Activated T-cell treated with anti-CD3 and anti-CD28 coated beads for 1 hour (primary cell): Measurements from ENCODE around the gene WWC1.
A peak's percentile ranks its signal among the peaks of the same experiment; 100 is the strongest.

Experiments
- DNase-seq: peaks from one replicate; pipeline ENCODE4 v3.0.0-alpha.2; 2020; ENCODE audit warnings: low read depth

Gene WWC1

GRCh38 chr5:168291342-168291963, at the start of gene WWC1:
TSS of gene WWC1 (plus strand) at chr5:168291645. CDS start at chr5:168292153, 508 bp downstream.
- DNase-seq, result peak; percentile 23

GRCh38 chr5:168244838-168245559, 46.4 kb upstream of the WWC1 start:
- DNase-seq, result no peak

DNA sequence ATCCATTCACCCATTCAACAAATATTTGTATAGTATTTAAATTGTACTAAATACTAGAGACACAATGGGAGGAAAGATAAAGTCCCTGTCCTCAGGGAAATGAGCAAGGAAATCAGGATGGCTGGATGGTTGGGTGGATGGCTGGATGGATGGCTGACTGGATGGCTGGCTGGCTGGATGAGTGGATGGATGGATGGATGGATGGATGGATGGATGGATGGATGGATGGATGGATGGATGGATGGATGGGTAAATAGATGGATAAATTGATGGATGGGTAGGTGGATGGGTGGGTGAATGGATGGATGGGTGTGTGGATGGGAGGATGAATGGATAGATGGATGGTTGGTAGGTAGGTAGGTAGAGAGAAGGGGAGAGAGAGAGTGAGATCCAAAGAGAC, 41.5 kb upstream of the WWC1 start:
- DNase-seq, result no peak

- no peak for DNase-seq
Observed at GRCh38 chr5:168251259-168251658, 40.2 kb upstream of the WWC1 start.

- DNase-seq, result no peak
Observed at GRCh38 chr5:168254013-168254693, 37.3 kb upstream of the WWC1 start.

- no peak for DNase-seq
Observed at GRCh38 chr5:168260353-168261226, 30.9 kb upstream of the WWC1 start.

DNA sequence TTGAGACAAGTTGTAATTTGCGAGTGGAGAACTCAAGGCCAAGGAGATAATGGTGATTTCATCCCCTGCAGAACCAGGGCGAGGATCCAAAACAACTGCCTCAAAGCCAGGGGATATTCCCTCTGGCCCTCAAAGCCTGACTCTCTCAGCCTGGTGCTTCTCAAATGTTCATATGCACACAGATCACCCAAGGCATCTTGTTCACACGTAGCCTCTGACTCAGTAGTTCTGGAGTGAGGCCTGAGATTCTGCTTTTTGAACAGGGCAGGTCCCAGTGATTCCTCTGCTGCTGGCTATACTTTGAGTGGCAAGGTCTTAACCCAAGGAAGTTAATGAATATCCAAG, 30.2 kb upstream of the WWC1 start:
- DNase-seq, result no peak

DNA sequence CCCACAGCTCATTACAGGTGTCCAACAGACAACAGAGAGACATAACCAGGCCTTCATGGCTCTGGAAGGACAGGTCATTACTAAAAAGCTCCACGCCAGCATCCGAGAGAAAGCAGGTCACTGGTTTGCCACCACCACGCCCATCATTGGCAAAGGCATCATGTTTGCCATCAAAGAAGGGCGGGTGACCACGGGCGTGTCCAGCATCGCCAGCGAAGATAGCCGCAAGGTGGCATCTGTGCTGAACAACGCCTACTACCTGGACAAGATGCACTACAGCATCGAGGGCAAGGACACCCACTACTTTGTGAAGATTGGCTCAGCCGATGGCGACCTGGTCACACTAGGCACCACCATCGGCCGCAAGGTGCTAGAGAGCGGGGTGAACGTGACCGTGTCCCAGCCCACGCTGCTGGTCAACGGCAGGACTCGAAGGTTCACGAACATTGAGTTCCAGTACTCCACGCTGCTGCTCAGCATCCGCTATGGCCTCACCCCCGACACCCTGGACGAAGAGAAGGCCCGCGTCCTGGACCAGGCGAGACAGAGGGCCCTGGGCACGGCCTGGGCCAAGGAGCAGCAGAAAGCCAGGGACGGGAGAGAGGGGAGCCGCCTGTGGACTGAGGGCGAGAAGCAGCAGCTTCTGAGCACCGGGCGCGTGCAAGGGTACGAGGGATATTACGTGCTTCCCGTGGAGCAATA, 29.3 kb upstream of the WWC1 start:
- DNase-seq, result no peak

- no peak for DNase-seq
Observed at GRCh38 chr5:168263121-168263520, 28.3 kb upstream of the WWC1 start.

DNA sequence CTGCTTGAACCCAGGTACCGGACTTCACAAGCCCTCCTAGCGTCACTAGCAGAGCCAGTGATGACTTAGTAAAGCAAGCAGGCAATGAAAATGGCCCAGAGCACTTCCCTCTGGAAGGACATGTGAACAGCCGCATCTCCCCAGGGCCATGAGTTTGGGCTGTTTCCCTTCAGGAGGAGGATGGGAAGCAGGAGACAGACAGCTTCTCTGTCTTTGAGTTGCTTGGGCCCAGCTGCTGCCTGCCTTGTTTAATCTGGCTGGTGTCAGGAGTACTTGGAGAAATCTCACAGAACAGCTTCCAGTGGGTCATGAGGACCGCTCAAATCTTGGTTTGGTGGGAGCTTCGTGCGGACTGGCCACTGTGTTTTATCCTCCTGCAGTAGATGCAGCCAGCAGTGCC, 25.4 kb upstream of the WWC1 start:
- DNase-seq, result no peak

- DNase-seq, result peak; percentile 54
Observed at GRCh38 chr5:168268949-168269936, 22.2 kb upstream of the WWC1 start.

- no peak for DNase-seq
Observed at GRCh38 chr5:168269937-168270330, 21.5 kb upstream of the WWC1 start.

GRCh38 chr5:168270476-168270875, 21.0 kb upstream of the WWC1 start:
- DNase-seq, result no peak

- no peak for DNase-seq
Observed at GRCh38 chr5:168273056-168273980, 18.1 kb upstream of the WWC1 start.

DNA sequence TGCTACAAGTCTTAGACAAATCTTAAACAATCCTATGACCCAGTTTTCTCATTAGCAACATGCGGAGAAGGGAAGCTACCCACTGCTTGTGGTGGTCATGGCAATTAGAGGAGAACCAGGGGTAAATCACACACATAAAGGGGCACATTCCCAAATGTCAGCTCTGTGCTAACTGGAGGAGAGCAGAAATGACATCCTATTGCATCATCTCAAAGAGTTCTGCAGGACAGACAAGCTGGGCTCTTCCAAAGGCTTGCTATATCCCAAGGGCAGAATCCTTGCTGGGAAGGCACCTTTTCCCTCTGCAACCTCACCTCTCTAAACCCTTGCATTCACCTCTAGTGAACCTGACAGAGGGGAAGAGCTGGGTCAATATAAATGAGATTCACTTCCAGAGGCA, 17.0 kb upstream of the WWC1 start:
- DNase-seq, result no peak

DNA sequence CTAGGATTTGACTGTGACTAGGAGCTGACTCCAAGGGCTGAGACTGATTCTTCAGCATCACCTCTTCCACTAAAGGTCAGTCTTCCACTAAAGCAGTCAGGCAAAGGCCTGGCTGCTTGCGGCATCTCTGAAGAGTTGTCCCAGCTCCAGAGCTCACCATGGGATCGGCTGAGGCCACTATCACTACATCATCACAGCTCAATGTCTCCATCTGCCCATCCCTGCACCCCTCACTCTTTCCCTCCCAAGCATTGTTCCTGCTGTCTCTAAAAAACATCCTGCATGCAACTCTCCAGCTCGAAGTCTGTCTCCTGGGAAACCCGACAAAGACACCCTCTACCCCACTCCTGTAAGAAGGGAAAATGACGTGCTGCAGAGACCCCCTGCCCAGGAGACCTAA, 15.5 kb upstream of the WWC1 start:
- DNase-seq, result no peak

DNA sequence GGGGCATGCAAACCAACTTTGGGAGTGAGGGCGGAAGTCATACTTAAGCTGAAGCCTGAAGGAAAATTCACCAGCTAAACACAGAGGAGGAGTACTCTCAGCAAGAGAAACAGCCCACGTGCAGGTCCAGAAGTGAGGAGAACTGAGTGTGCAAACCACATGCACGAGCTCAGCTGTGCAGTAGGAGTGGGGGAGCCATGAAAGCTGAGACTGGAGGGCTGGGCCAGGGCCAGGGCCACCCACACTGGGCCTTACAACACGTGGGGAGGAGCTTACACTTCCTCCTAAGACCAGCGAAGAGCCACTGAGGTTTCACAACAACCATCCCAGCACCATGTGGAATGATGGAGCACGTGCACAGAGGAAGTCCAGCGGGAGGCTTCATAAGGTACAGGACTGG, 9.3 kb upstream of the WWC1 start:
- DNase-seq, result no peak

DNA sequence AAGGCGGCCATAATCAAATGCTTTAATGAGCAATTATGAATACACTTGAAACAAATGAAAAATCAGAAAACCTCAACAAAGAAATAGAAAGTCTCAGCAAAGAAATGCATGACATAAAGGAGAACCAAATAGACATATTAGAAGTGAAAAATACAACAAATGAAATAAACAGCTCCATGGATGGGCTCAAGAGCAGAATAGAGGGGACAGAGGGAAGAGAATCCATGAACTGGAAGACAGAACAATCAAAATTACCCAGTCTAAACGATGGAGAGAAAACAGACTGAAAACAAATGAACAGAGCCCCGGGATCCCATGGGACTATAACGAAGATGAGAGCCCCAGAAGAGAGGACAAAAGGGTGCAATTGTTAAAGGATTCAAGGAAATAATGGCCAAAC, 6.6 kb upstream of the WWC1 start:
- DNase-seq, result no peak

GRCh38 chr5:168285696-168286095, 5.7 kb upstream of the WWC1 start:
- no peak for DNase-seq

GRCh38 chr5:168286386-168286785, 5.1 kb upstream of the WWC1 start:
- DNase-seq, result no peak
